HG03439 (cell line): ENCODE data around the gene FAF1.

ENCODE experiments used
- ATAC-seq: cut with Tn5 transposase; IDR thresholded peaks from one replicate; pipeline ENCODE4 v1.9.1; 2021; ENCODE audit warnings: mild to moderate bottlenecking, moderate library complexity; ENCODE audit not compliant: unreplicated experiment

The FAF1 gene

GRCh38 chr1:50421768-50422674, 538.0 kb downstream of the FAF1 start:
- ATAC-seq: no peak

- no peak for ATAC-seq
These were observed 538.7 kb downstream of the FAF1 start for GRCh38 chr1:50421366-50421748.

- ATAC-seq: no peak
These were observed 539.2 kb downstream of the FAF1 start for GRCh38 chr1:50420689-50421365.

GRCh38 chr1:50419907-50420677, 540.0 kb downstream of the FAF1 start:
- ATAC-seq: no peak

- no peak for ATAC-seq
These were observed 540.7 kb downstream of the FAF1 start for GRCh38 chr1:50419192-50419906.

- no peak for ATAC-seq
These were observed 541.4 kb downstream of the FAF1 start for GRCh38 chr1:50418600-50419109.

- no peak for ATAC-seq
These were observed 542.0 kb downstream of the FAF1 start for GRCh38 chr1:50417946-50418599.

- ATAC-seq: no peak
These were observed 542.6 kb downstream of the FAF1 start for GRCh38 chr1:50417507-50417906.

- ATAC-seq: no peak
These were observed 543.3 kb downstream of the FAF1 start for GRCh38 chr1:50416553-50417453.

GRCh38 chr1:50416150-50416527, 543.9 kb downstream of the FAF1 start:
- no peak for ATAC-seq

GRCh38 chr1:50415235-50416149, 544.6 kb downstream of the FAF1 start:
- ATAC-seq: no peak

- ATAC-seq: no peak
These were observed 545.2 kb downstream of the FAF1 start for GRCh38 chr1:50414853-50415234.

- no peak for ATAC-seq
These were observed 547.1 kb downstream of the FAF1 start for GRCh38 chr1:50412813-50413476.

GRCh38 chr1:50405814-50406213, 554.3 kb downstream of the FAF1 start:
- no peak for ATAC-seq

GRCh38 chr1:50393522-50394120, 566.4 kb downstream of the FAF1 start:
- no peak for ATAC-seq
